IMR-90 (cell line): ENCODE results near the gene NBPF6. TPM values are rescaled to one million over a fixed set of nuclear protein-coding genes. Genes with fewer than 3 reads are reported as not detected.

ENCODE experiments used
- polyA plus RNA-seq, 3 experiments: library from polyadenylated mRNA; depleted of rRNA; stranded (reverse); fragments of >200 nt; gene quantifications; 2 replicates each; pipeline ENCODE4 v1.2.3, GENCODE V29; 2012; ENCODE audit warnings: low replicate concordance in 1 of 3
- total RNA-seq: library from RNA; depleted of rRNA; stranded (reverse); fragments of >200 nt; gene quantifications from 2 replicates; pipeline ENCODE4 v1.2.3, GENCODE V29; 2012; rRNA removed

NBPF6 gene
- total and polyA plus RNA-seq, 2 of the 4 experiments (the other 2 are of a cell fraction), result not detected

Other genes with a start within 250 kb of the NBPF6 start
- 20.4 and 45.3 TPM in 2 replicates for gene SLC25A24, start 250.0 kb upstream of the NBPF6 start, total RNA-seq
- 14.5 and 19.4 TPM in 2 replicates for gene SLC25A24, start 250.0 kb upstream of the NBPF6 start, polyA plus RNA-seq (2012; rRNA removed)
- not detected in 2 replicates for gene NBPF4, start 206.3 kb upstream of the NBPF6 start, total RNA-seq
- not detected in 2 replicates for gene NBPF4, start 206.3 kb upstream of the NBPF6 start, polyA plus RNA-seq (2012; rRNA removed)
- gene EEIG2, start 109.8 kb downstream of the NBPF6 start, total RNA-seq, result 4.8 and 5.8 TPM in 2 replicates
- 1.4 and 1.7 TPM in 2 replicates for gene EEIG2, start 109.8 kb downstream of the NBPF6 start, polyA plus RNA-seq (2012; rRNA removed)
- 0.28 and 0.54 TPM in 2 replicates for gene HENMT1, start 210.8 kb downstream of the NBPF6 start, total RNA-seq
- gene HENMT1, start 210.8 kb downstream of the NBPF6 start, polyA plus RNA-seq (2012; rRNA removed), result 0.43 and 0.67 TPM in 2 replicates
- 9.0 and 15.0 TPM in 2 replicates for gene PRPF38B, start 242.0 kb downstream of the NBPF6 start, total RNA-seq
- 15.5 and 19.3 TPM in 2 replicates for gene PRPF38B, start 242.0 kb downstream of the NBPF6 start, polyA plus RNA-seq (2012; rRNA removed)